Measurements from ENCODE around the gene GBGT1.

The GBGT1 gene

DNA sequence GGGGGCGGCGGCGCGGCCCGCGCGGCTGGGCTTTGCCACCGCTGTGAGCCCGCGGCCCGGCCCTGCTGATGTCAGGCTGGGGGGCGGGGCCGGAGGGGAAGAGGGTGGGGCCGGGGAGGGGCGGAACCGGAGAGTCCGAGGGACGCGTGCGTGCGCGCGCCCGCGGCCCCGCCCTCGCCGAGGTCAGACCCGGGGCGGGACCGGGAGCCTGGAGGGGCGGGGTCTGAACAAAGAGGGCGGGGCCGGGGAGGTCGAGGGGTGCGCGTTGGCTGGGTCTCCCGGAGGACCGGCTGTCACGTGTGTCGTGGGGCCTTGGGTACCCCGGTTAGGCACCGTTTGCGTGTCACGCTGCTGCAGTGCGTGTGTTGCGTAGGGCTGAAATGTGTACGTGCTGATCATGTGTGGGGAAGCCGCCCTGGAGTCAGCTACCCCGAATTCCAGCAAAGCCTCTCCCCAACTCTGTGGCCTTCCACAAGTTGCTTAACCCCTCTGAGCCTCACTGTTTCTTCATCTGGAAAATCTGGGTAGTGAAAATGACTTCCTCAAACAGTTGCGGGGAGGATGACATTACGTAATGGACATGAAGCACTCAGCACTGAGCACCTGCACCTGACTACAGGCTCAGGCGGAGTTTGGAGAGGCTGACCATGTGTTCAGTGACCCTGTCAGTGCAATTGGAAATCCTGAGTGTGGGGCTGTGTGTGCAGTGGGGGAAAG, 42.4 kb downstream of the GBGT1 start, which contains the start of gene RALGDS:
Gene RALGDS, minus strand, starts transcription at position 43 of the 717 bp plus-strand sequence. CDS start 86 bp downstream, outside the sequence.
- H3K27me3 Mint-ChIP-seq = no peaks in the 10 kb centered on the region
- H3K9me3 Mint-ChIP-seq = no peaks in the 10 kb centered on the region
- H3K36me3 Mint-ChIP-seq = no peaks in the 10 kb centered on the region
- peak within 1 kb of the TSS; percentile 94 for H3K27ac Mint-ChIP-seq
- peak within 1 kb of the TSS; percentile 80 for H3K4me3 Mint-ChIP-seq
- H3K4me1 Mint-ChIP-seq = peaks cover 55% of the 10 kb centered on the region

DNA sequence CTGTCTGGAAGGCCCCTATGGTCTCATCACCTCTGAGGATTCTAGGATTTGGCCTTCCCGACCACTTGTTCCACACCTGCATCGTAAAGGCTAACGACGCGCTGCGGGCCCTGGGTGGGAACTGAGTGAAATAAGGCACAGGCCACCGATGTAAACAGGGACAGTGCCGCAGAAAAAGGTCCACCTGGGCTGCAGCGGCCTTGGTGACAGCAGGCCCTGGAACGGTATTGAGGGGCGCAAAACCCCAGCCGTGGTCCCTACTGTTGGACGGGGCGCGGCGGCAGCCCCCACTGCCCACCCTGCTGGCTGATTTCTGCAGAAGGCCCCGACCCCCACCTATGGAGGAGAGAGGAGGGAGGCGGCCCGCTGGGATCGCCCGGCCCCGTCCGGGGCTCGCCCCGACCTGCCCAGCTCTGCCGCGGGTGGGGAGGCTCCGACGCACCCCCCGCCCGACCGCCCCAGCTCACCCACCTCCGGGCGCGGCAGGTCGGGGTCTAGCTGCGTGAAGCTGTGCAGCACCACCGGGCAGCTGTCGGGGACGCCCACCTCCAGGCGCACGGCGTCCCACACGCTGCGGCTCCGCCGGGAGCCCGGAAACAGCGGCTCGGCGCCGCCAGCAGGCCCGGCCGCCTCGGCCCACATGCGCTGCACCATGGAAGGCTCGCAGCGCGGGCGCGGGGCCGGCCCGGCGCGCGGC, 43.1 kb downstream of the GBGT1 start:
- H3K27me3 Mint-ChIP-seq = no peaks in the 10 kb centered on the region
- no peak overlapping the region for H3K27ac Mint-ChIP-seq
- peak overlapping the region; percentile 80 for H3K4me3 Mint-ChIP-seq
- H3K4me1 Mint-ChIP-seq = peaks cover 56% of the 10 kb centered on the region
- no peaks in the 10 kb centered on the region for H3K36me3 Mint-ChIP-seq
- H3K9me3 Mint-ChIP-seq = no peaks in the 10 kb centered on the region

DNA sequence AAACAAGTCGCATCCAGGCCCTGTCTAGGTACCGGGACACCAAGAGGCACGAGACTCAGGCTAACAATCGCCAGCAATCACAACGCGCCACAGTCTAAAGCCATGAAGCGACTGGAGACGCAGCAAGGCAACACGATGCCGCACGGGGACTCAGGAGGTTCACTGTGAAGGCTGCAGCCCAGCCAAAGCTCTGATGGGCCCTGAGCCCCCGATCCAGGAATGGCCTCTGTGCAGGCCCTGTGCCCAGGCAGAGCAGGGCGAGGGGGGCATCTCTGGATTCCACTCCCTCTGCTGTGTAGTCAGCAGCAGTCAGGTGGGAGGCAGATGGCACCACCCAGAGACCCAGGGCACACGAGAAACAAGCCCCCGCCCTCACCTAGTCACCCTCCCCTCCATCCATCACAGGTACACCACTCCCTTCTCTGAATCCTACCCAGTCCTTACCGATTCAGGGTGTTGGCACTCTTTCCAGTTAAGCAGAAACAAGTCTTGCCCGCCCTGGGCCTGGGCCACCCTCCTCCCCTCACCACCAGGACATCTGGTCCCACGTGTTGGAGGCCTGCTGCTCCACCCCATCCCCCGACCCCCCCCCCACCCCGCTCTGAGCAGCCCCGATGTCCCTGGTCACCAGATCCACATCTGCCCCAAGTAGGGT, 43.7 kb downstream of the GBGT1 start:
- peaks cover 57% of the 10 kb centered on the region for H3K4me1 Mint-ChIP-seq
- H3K27ac Mint-ChIP-seq = no peak overlapping the region

DNA sequence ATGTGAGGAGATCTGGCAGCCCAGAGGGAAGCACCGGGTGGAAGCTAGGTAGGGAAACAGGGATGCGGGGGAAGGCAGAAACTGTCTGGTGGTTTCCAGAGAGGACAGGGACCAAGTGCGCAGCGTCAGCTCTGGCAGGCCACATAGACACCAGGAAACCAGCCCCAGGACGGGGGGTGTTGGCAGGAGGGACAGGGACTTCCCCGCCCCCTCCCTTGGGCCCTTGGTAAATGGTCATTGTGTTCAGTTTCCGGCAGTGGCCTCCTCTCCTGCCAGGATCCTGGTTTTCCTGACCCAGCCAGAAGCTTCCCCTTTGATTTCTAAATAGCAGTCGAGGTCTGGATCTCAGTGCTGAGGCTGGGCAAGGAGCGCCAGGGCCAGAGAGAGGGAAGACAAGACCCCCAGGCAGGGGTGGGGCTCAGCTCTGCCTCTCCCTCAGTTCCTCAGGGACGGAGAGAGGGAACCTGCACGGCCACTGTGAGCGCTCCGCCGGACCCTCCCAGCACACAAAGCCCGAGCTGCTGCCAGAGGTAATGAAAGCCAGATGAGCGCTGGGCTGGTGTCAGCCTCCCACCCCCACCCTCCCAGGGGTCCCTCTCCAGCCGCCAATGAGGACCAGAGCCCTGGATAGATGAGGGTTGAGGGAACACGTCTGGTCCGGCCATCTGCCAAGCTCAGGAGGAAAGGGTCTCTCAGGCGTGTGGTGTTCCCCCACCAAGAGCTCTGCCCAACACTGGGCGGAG, 44.4 kb downstream of the GBGT1 start:
- Mint-ChIP-seq H3K9me3 (no peaks in the 10 kb centered on the region), H3K4me3 (peak overlapping the region; percentile 68), H3K27me3 (no peaks in the 10 kb centered on the region), H3K27ac (no peak overlapping the region), H3K4me1 (peaks cover 59% of the 10 kb centered on the region), H3K36me3 (no peaks in the 10 kb centered on the region)

More for the DNA sequence above, 43.7 kb downstream of the GBGT1 start:
- Mint-ChIP-seq H3K4me3 (peak overlapping the region; percentile 68), H3K27me3 (no peaks in the 10 kb centered on the region), H3K36me3 (no peaks in the 10 kb centered on the region), H3K9me3 (no peaks in the 10 kb centered on the region)

DNA sequence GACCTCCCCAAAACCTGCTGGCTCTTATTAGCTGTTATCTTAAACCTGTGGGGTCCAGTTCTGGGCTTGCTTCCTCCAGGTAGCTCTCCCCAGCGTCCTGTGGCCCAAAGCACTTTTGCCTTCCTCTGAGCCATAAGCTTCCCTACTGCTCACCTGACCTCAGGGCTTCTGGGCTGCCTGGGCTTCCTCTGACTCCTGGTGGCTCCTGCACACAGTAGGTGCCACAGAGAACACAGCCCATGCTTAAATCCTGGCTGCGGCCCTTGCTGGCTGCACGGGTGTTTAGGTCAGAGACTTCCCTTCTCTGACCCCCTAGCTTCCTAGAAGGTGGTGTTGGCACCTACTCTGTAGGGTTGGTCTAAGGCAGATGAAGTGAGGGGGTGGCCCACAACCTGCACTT, 45.1 kb downstream of the GBGT1 start:
- H3K4me1 Mint-ChIP-seq = peaks cover 58% of the 10 kb centered on the region
- H3K4me3 Mint-ChIP-seq = peak overlapping the region; percentile 63

DNA sequence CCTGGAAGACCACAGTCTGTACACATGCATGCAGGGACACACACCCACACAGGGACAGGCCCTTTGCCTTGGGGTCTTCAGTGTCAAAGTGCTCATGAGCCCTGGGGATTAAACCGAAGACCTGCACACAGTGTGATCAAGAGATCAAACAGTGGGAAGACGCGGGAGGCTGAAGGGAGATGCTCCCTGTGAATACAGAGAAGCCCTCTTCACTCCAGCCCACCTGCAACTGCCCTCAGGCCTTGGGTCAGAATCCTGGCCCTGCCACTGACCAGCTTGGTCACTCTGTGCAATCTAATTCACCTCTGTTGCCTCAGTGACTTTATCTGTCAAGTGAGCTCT, 45.6 kb downstream of the GBGT1 start:
- no peak overlapping the region for H3K4me3 Mint-ChIP-seq
- H3K9me3 Mint-ChIP-seq = no peaks in the 10 kb centered on the region
- H3K27ac Mint-ChIP-seq = no peak overlapping the region
- no peaks in the 10 kb centered on the region for H3K27me3 Mint-ChIP-seq
- peaks cover 62% of the 10 kb centered on the region for H3K4me1 Mint-ChIP-seq
- H3K36me3 Mint-ChIP-seq = no peaks in the 10 kb centered on the region

More for the DNA sequence above, 45.1 kb downstream of the GBGT1 start:
- H3K27ac Mint-ChIP-seq = no peak overlapping the region
- no peaks in the 10 kb centered on the region for H3K9me3 Mint-ChIP-seq
- no peaks in the 10 kb centered on the region for H3K36me3 Mint-ChIP-seq
- no peaks in the 10 kb centered on the region for H3K27me3 Mint-ChIP-seq

DNA sequence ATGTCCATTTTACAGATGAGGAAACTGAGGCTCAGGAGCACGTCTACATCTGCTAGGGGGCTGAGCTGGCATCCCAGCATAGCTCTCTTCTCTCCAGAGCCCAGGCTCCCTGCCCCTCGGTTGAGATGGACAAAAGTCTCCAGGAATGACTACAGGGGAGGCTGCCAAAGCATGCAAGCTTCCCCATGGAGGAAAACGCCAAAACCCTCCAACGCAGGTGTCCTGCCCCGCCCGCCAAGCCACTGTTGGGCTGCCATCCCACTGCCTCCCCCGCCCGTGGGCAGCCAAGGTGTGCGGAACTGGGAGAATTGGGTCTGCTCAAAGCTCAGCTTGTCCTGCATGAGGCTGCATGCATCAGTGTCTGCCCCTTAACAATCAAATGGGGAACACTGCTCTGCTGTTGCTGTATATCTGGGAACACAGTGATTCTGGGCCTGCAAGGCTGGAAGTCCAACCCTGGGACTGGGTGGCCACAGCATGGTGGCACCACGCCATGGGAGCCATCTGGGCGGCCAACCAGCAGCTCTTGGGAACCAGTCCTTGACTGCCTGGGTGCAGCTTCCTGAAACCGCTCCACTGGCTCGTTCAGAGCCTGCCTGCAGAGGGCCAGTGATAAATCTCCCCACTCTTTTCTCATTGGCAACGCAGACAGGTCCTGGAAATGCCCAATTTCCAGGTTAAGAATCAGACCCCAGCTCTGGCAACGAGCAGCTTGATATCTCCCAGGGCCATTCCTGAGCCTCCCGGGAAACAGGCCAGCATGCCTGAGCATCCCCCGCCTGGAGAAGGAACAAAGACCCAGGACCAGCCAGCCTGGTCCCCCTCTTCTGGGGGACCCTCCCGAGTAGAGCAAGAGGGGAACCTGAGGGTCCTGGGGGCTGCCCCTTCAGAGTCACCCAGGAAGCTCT, 46.2 kb downstream of the GBGT1 start:
- H3K4me1 Mint-ChIP-seq = peaks cover 62% of the 10 kb centered on the region
- peak overlapping the region; percentile 68 for H3K27ac Mint-ChIP-seq
- no peaks in the 10 kb centered on the region for H3K27me3 Mint-ChIP-seq
- no peak overlapping the region for H3K4me3 Mint-ChIP-seq
- no peaks in the 10 kb centered on the region for H3K36me3 Mint-ChIP-seq
- H3K9me3 Mint-ChIP-seq = no peaks in the 10 kb centered on the region

DNA sequence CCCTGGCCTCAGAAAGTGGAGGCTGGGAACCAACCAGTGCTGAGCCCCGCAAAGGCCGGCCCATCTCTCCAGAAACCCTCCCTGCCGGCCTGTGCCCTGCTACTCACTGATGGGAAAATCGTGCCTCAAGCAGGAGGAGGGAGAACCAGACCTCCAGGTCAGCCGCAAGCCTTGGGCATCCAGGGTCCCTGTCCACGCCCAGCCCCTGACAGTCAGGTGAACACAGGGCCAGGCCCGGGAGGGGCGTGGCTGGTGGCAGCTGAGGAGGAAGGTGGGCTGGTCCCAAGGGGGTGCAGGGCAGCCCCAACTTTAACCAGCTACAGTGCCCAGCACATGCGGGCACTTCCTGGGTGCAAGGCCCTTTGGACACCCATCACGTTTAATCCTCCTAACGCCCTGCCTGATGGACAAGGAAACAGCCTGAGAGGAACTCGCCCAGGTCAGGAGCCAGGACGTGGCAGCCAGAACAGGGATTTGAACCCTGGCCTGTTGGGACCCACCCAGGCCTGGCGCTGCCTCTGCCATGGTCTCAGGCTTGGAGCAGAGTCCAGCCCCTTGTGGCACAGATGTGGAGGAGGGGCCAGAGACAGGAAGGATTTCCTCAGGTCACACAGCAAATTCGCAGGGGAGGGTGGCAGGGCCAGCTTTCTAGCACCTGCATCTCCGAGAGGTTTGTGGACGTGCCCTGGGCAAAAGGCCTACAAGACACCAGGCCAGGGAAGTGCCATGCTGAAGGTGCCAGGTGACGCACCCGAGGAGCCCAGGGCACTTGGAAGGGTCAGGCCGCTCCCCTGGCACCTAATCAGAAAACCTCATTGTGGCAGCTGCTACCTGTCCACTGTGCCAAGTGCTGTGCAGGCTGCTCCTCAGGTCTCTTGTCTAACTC, 47.1 kb downstream of the GBGT1 start:
- Mint-ChIP-seq H3K4me3 (no peak overlapping the region), H3K4me1 (peaks cover 57% of the 10 kb centered on the region)

DNA sequence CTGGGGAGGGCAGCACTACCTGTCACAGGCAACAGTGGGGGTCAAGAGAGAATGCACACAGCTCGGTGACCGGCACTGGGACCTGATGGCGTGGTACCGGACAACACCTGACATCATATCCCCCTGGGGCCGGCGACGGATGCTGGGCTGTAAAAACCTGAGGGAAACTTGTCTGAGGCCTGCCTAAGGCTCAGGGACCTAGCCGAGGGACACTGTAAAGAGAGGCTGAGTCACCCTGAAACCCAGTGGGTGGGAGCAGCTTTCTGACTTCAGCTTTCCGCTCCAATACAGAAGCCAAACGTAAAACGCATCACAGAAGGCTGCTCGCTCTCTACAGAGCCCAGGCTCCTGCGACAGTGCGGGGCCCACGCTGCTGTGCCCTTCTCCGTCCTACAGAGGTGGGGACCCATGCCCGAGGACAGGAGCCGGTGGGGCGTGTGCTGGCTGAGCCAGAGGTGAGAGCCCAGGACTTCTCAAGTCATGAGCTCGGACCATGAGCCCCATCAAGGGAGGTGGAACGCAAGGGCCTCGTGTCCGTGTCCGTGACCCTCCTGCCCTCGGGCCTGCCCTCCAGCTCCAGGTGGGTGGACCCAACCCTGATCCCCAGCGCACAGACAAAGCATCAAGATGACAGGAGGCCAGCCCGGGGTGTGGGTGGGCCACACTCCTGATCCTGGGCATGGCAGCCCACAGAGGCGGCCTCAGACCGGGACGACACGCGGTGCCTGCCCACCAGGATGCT, 47.9 kb downstream of the GBGT1 start:
- Mint-ChIP-seq H3K4me1 (peaks cover 55% of the 10 kb centered on the region), H3K27me3 (no peaks in the 10 kb centered on the region), H3K9me3 (no peaks in the 10 kb centered on the region), H3K36me3 (no peaks in the 10 kb centered on the region), H3K27ac (peak overlapping the region; percentile 41), H3K4me3 (peak overlapping the region; percentile 5)

More for the DNA sequence above, 47.1 kb downstream of the GBGT1 start:
- Mint-ChIP-seq H3K27ac (no peak overlapping the region), H3K36me3 (no peaks in the 10 kb centered on the region), H3K27me3 (no peaks in the 10 kb centered on the region), H3K9me3 (no peaks in the 10 kb centered on the region)

DNA sequence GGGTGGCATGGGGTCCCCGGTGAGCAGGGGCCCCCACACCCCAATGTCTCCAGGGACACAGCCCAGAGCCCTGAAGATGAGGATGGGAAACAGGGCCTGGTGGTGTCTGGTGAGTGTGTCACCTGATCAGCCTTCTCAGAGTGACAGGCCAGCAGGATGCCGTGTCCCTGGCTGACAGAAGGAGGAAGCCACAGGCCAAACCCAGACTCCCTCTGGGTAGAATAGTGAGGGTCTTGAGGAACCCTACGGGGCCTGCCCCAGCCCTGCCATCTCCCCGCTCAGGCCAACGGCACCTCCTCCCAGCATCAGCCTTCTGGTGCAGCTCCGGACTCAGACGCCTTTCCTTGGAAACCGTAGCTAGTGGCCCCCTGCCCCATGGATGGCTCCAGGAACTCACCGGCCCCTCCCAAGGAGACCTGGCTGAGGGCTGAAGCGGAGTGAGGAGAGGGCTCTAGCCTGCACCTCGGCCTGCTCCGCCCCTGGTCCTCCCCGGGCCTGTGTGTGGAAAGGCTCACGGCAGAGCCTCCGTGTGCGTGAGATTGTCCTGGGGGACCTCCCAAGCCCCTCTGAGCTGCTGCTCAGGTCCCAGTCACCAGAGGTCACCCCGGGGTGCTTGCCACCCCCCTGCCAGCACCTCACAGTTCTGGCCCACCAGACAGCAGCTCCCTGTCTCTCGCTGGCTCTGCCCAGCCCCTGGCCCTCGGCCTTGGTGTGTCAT, 48.7 kb downstream of the GBGT1 start:
- H3K27ac Mint-ChIP-seq = no peak overlapping the region
- peaks cover 3% of the 10 kb centered on the region for H3K36me3 Mint-ChIP-seq
- H3K9me3 Mint-ChIP-seq = no peaks in the 10 kb centered on the region
- H3K27me3 Mint-ChIP-seq = no peaks in the 10 kb centered on the region
- H3K4me3 Mint-ChIP-seq = peak overlapping the region; percentile 11
- peaks cover 50% of the 10 kb centered on the region for H3K4me1 Mint-ChIP-seq

DNA sequence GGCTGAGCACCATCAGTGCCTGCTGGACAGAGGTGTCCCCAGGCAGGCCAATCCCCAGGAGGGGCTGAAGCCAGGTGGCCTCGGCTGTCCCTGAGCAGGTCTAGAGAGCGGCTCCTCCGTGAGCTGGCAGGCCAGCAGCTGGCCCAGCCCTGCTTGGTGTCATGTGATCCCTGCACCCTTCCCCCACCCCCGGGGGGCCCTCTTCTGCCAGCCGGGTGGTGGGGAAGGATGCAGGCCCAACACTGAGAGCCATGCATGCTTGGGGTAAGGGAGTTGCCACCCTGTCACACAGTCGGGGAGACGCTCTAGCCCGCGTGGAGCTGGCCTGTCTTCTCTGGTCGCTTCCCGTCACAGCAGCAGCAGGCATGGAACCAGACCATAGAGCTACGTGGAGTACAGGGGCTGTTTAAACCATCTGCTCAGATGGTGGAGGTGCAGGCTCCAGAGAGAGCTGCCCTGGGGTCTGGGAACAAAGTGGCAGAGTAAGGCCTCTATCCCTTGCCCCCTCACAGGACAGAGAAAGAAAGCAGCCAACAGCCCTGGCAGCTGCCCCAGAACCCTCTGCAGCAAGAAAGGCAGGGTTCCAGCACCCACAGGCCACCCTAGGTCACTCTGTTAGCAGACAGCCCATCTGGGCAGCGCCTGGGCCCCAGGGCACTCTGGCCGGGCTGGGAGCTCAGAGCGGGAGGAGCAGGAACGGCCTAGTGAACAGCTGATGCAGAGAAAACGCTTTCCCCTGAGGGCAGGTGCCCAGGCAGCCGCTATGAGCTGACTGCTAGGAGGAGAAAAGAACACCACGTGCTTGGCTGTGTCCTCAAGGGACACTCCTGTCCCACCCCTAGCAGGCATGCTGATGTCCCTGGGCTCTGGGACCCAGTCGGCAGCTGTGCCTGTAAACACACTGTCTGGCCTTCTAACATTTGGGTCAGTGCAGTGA, 49.5 kb downstream of the GBGT1 start:
- Mint-ChIP-seq H3K4me1 (peaks cover 48% of the 10 kb centered on the region), H3K36me3 (peaks cover 6% of the 10 kb centered on the region), H3K4me3 (peak overlapping the region; percentile 11), H3K27me3 (no peaks in the 10 kb centered on the region), H3K27ac (no peak overlapping the region), H3K9me3 (no peaks in the 10 kb centered on the region)
